ENCODE results near the gene FOXI1.

Gene FOXI1

DNA sequence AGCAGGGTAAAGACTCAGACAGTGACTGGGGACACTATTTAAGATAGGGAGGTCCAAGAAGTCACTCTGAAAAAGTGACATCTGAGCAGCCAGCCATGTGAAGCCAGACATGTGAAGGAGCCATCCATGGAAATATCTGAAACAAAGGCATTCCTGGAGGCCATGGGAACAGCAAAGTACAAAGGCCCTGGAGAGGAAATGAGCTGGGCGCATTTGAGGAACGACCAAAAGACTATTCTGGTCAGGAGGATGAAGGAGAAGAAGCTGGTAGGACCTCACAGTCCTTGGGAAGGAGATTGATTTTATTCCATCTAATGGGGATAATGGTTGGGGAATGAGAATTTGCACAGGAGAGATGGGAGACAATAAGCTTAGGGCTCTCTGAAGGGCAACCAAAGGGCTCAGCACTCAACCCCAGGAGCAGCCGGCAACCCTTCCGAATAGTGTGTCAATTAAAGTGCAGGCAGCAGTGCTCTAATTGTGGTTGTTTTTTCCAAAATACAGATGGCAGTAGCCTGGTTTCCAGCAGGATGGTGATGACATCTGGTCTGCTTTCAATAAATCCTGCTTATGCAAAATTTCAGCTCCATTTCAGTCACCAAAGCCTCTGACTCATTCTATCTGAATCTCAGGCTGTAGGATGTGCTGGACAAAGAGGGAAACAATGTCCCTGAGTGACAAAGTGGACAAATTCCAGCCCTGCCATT lies 26.7 kb downstream of the FOXI1 start:
- no peak for DNase-seq

DNA sequence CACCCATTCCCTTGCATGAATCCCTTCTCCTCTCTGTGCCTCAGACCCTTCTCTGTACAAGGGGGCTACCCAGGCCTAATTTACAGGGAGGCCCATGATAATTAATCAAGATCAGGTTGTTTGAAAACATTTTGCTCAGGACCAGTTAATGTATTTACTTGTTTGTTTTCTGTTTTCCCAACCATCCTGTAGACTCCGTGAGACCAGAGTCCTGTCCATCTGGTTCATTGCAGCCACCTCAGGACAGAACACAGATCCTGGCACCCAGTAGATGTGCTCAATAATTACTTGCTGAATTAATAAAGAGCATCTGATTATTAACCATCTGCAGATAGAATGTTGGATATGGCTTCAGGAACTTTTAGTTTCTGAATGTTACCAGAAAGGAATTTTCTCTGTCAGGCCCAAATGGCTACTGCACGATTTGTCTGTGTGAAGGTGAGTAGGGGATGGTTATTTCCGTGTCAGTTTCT lies 27.3 kb downstream of the FOXI1 start:
- no peak for DNase-seq

DNA sequence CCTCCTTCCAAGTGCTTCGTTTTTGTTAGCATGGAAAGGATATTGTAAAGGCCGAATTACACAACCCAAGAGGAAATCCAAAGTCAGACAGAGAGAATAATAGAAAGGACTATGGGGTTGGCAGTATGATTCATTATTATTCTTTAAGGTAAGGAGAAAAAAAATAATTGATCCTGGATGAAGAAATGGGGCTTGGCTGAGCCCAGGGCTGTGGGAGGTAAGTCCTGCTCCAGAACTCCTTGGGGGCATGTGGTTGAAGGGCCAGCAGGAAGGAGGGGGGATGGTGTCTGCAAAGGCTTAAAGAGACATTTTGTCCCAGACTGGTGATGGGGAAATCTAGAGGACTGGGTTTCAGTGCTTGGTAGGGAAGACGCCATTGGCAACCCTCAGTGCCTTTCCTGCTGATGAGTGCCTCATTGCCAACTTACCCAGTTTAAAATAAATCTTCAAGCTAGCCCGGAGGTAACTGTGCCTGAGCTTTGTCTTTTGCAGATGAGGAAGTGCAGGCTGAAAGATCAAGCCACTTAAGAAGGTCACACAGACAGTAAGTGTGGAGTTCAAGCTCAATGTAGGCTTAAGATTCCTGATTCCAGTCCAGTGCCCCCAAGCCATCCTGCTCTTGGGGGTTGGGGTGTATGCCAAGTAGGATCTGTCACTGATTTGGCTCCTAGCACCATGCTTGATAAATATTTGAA lies 30.2 kb downstream of the FOXI1 start:
- DNase-seq = no peak

DNA sequence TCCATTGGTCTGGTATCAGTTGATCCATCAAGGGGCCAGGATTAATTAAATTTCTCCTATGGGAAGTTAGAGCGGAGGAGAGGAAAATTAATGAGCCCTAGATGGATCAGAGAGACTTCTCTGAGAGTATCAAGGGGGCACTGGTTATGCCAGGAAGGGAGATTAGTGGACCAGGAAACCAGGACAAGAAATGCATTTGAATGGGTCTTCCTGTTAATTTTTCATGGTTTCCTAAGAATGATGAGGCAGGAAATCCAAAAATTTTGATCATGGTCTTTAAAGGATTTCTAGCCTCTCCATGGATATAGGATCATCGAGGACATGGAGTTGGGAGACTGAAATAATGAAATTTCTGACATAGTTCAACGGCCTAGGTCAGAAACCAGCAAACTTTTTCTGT lies 30.8 kb downstream of the FOXI1 start:
- no peak for DNase-seq

DNA sequence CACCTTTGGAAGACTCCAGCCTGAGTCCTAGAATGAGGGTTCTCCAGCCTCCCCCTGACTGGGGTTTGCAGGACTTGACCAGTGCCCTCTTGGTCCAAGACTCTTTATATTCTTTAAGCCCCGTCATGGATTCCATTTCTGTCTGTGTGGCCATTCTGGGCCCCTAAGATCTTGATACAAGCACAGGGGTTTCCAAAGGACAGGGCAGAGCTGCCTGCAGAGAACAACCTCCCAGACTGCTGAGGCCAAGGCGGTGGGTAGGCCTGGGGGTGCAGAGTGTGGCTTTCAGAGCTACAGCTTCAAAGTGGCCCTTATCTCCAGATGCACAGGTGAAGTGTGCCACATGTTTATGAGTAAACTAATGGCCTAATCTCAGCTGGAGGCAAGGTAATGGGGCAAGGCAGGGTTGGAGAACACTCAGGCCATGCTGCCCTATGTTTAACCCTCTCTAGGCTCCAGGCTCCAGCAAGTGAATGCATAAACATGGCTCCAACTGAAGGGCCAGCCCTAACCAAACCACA lies 32.1 kb downstream of the FOXI1 start:
- DNase-seq = no peak

DNA sequence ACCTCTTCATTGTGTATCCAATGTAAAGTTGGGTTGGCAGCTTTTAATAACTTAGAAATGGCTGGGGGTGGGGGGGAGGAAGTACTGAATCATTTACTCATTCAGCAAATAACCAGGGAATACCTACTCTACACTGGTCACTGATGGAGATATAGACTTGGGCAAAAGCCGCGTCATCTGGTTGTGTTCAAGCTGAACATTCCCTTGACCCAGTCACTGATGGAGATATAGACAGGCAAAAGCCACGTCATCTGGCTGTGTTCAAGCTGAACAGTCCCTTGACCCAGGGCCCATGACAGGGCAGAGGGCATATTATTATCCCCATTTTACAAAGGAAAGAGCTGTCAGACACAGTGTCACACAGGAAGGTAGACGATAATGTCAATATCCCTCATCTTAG lies 32.6 kb downstream of the FOXI1 start:
- no peak for DNase-seq

DNA sequence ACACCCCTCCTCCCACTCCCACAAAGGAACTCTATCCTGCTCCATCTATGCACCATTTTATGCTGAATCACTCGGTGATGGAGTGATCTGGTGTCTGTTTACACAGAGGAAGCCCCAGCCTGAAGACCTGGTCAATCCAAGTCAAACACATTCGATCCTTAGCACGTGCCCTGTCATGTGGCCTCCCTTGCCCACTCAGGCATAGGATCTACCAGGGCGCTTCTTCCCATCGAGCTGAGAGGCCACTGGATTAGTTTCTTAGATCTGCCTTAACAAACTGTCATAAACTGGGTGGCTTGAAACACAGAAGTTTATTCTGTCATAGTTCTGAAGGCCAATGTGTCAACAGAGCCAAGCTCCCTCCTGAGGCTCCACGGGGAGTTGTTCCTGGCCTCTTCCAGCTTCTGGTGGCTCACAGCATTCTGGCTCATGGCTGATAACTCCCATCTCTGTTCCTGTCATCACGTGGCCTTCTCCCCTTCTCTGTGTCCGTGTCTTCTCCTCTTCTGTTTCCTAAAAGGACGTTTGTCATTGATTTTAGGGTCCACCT lies 34.2 kb downstream of the FOXI1 start:
- DNase-seq = no peak

DNA sequence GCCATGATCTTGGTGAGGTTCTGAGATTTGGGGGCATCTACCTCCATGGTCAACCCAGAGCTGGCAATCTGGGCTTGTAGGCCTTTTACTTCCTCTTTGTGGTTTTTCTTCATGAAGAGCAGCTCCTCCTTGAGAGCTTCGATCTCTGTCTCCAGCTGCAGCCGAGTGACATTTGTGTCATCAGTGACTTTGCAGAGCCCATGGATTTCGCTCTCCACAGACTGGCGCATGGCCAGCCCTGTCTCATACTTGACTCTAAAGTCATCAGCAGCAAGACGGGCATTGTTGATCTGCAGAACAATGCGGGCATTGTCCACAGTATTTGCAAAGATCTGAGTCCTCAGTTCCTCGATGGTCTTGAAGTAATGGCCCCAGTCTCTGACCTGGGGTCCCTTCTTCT lies 35.5 kb downstream of the FOXI1 start:
- peak in 1 of 2 donors; percentile 21 for DNase-seq

DNA sequence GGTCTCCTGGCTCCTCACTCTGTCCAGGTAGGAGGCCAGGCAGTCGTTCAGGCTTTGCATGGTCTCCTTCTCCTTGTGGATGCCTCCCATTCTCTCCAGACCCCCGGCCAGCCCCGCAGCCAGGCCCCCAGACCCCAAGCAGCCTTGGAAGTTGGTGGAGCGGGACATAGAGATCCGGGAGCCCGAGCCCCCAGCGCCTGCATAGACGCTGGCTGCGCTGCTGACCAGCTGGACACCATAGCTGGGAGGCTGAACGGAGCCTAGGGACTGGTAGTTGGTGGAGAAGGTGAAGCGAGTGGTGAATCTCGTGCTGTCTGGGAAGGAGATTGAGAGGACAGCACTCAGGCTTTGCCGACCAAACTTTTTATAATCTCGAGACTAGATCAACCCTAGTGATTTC lies 35.9 kb downstream of the FOXI1 start:
- no peak for DNase-seq

DNA sequence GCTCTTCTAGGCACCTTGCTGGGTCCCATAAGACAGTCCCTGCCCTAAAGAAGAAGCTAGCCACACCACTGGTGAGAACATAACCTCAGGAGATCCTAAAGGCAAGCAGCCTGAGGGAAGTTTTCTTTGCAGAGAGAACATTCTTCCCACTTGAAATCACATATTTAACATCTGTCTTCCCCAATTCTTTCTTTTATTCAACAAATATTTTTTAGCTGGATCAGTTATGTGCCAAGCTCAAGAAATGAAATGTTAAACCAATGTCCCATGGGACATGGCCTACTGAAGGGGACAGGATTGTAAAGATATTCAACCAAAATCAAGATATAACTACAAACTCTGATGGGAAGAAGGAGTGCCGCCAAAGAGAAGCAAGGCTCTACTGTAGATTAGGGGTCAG lies 36.5 kb downstream of the FOXI1 start:
- DNase-seq = no peak

DNA sequence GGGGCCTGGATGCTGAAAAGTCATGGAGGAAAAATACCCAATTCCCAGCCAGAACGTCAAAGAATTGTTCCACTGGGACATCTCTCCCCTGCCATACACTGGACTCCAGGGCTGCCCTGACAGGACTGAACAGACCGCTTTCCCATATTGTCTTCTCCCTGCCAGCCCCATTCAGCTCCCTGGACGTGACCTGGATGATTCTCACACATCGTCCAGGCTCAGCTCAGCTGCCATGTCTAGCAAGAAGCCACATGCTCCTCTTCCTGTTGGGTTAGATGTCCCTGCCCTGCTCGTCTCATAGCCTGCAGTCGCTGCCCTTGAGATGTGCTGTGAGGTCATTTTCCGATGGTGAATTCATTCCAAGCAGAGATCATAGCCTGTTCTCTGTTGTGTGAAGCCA lies 37.4 kb downstream of the FOXI1 start:
- DNase-seq = no peak

DNA sequence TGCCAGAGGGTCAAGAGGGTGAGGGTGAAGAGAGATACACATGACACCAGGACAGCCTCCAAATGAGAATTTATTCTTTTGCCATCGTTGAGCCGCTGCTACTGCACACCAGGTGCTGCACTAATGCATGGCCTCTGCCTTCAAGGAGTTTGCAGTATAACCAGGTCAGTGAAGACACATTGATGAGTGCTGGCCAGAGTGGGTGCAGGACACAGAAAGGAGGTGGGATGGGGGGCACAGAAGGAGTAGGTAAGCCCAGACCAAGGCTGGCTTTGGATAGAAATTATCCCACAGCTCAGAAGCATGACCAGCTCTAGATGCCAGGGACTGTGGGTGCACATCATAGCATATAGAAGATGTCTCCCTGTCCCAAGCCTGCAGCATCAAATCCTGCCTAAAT lies 38.0 kb downstream of the FOXI1 start:
- no peak for DNase-seq

DNA sequence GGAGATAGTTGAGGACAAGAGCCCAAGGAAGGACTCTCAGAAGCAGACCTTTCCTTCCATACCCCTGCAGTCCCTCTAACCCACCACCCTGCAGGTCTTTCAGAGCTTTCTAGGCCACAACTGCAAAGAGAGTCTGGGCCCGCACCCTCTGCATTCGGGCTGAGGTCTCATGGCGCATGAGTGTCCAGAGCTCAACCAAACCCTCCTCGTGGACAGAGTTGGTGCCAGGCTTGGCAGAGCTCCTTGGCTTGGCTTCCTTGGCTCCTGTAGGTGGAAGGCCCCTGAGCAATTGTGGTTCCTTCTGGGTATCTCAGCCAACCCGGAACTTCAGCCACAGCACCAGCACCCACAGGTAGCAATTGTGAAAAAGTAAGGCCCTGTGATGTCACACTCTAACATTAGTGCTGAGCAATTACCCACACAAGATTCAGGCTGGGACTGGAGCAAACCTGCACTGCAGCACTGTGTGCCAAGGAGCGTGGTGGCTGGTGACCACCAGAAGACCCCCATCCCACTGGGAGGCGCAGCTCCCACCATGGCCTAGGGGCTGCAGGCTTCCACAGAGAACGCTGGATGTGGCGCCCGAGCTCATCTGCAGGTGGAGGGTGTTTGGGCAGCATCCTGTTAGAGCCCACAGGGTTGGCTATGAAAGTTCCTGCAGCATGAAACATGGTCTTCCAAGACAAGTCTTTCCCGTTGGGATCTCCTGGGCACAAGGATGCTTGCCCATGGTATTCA lies 38.8 kb downstream of the FOXI1 start:
- no peak for DNase-seq

DNA sequence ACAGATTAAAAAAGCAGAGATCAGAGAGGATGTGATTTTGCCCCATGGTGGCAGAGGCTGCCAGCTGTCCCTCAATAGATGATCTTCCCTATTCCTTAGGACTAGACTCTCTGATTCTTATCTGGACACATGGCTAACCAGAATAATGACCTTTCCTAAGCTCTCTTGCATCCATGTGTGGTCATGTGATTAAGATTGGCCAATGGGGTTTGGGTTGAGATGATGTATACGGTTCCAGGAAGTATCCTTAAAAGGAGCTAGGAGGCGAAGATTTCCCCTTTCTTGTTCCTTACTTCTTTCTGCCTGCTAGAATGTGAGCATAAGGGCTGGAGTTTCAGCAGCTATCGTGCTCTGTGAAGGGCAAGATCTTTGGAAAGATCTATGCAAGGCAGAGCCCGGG lies 39.8 kb downstream of the FOXI1 start:
- DNase-seq = peak; percentile 40 to 77

DNA sequence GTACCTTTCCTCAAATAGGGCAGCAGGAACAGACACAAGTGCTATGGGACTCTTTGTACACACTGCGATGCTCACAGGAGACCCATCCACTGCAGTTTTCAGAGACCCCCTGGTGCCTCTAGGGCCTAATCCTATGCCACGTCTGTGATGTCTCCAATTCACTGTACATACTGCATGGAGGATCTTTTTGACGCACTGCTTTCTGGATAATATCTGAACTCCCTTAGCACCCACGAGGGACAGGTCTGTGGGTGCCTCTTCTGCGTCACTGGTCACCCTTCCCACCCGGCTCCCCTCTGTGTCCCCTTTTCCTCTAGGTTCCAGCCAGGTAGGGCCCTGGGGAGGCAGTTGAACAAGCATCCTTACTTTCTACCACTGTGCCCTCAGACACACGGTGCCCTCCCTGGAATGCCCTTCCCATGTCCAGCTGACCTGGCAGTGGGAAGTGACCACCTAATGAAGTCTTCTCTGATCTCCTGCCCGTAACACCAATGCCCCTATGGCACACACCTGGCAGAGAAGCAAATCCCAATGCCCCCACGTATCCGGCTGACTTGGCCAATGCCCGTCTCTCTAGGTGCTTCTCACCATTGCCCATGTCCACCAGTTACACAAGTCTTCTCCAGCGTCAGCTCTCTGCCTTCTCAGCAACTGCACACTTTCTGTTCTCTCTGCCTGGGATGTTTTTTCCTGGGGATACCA lies 41.5 kb downstream of the FOXI1 start:
- no peak for DNase-seq

DNA sequence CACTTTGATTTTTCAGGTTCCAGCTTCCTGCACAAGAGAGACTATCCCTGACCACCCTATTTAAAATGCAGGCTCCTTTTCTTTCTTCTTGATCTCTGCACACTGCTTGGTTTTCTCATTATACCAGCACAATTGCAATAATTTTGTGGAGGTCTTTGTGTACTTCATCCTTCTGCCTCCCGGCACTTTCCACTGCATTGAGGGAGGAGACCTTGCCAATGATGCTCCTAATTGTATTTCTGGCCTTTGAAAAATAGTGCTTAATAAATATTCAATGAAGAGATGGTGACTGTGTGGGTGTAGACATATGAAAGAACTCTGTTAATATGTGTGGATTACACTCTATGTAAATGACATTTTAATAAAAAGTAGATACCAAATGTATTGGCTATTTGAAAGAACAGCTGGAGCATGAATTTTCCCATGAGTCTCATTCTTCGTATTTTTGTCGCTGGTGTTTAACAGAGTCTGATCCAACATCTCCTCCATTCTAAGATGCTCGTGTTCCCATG lies 42.1 kb downstream of the FOXI1 start:
- DNase-seq = no peak

DNA sequence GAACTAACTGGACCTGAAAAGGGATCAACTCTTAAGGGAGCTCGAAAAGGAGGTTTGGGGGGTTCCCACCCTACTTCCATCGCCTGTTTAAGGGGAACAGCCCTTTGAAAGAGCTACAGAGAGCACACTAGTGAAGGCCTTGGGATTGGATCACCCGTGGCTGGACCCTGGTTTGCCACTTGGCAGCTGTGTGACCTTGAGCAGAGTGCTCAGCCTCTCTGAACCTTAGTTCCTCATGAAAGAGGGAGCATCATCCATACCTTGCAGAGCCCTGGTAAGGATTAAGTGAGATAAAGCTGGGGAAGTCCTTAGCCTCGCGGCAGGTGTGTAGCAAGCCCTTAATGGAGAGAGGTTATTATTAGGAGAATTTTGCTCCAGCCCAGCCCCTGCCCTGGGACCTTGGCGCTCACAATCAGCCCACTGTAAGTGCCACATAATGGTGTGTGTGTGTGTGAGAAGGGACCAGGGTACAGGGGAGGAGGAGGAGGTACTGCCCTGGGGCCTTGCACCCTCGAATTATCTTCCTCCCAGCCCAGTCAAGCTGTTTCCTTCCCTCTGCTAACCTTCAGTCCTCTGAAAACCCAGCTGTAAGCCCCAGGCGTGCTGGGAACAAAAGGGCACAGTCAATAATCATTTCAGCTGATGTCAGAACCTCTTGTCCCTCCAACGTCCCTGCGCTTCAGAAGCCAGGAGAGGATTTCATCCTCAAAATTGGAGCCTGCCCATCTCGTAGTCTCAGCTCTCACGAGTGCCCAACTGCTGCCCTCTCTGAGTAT lies 42.9 kb downstream of the FOXI1 start:
- no peak for DNase-seq

DNA sequence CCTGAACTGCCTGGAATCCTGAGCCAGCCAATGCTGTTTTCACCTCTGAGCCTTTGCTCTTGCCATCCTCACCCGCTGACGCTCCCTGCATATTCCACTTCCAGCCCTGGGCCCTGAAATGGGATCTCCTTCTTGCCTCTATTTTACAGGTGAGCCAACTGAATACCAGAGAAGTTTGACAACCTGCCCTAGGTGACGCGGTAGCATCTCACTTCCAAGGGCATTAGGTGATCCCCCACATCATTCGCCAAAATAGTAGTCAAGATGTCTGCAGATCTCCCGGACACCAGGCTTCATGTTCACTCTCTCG lies 43.5 kb downstream of the FOXI1 start:
- no peak for DNase-seq

DNA sequence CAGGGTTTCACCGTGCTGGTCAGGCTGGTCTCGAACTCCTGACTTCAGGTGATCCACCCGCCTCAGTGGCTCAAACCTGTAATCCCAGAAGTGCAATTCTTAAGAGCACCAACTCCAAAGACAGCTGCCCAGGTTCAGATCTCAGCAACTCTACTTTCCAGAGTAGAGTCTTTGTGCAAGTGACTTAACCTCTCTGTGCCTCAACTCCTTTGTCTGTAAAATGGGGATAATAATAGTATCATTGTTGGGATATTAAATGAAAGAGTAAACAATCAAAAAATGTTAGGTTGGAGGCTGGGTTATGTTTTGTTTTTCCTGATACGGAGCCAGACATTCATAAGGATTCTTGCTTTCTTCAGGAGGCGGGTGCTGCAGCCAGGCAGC lies 45.0 kb downstream of the FOXI1 start:
- no peak for DNase-seq

DNA sequence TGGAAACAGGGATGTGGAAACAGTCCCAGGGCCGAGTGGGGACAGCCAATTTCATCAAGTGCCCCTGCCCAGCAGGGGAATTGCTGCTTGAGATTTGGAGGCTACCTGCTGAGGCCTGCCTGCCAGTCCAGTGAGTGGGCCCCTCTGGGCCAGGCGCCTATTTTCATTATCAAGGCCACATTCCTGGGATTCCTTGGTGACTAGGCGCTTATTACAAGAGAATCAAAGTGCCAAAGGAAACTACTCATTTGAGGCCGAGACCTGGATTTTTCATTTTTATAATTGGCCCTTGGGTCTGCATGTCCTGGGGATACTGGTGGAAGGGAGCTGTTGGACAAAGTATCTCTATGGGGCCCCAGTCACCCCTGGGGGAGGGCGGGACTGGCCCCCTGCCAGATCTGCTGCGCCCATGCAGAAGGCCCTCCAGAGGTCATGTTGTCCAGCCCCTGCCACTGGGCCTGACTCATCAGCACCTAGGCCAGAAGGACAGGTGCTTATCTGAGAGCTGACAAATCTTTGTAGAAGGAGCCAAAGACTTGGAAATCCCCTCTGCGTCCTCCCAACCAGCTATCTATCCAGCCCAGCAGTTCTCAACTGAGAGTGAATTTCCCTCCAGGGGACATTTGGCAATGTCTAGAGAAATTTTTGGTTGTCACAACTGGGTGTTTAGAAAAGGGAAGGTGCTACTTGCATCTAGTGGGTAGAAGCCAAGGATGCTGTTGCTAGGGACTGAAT lies 45.6 kb downstream of the FOXI1 start:
- no peak for DNase-seq

DNA sequence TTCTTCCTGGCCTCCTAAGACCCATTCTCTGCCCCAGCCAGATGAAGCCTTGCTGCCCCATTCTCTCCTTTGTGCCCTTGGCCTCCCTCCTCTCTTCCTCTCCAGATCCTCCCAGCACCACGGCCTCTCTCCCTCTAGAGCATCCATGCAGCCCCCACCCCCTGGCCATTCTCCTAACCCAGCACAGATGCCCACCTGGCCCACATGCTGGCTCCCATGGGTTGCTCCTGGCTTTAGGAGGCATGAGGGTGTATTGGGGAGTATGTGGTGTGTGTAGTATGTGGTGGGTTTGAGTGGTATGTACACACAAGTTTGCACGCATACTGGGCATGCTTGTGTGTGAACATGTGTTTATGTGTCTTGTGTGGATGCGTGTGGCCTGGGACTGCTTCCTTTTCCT lies 47.1 kb downstream of the FOXI1 start:
- no peak for DNase-seq
